Measurements from ENCODE around the gene CAMTA1. TPM values are rescaled to one million over a fixed set of nuclear protein-coding genes. Genes with fewer than 3 reads are reported as not detected.

CAMTA1 gene
- total RNA-seq, 1 experiment from 2014 or later, result 82.2 TPM

- in situ Hi-C loops (cut with HindIII; ENCODE audit: low pct_unique_long_range_greater_than_20kb, low sequenced_read_pairs) (no loop called here), intact Hi-C loops (cut with micrococcal nuclease; ENCODE audit: unreplicated experiment) (no loop called here)
- no peaks in the 10 kb centered on the region for H3K4me1 ChIP-seq (ENCODE audit: control insufficient read depth, insufficient read depth, low read length)
- no peaks in the 10 kb centered on the region for H3K9me3 ChIP-seq (ENCODE audit: control insufficient read depth, insufficient read depth, low read depth, low read length)
- H3K36me3 ChIP-seq (ENCODE audit: control insufficient read depth, insufficient read depth, low read length), result no peaks in the 10 kb centered on the region
- no TSS peak for BruUV-seq (replicated peaks)
- H3K27me3 ChIP-seq (ENCODE audit: control insufficient read depth, insufficient read depth, low read length), result no peaks in the 10 kb centered on the region
- ChIA-PET CTCF (no interaction called here), POLR2A (no interaction called here)
- H3K27ac ChIP-seq (ENCODE audit: low read length), result no peak overlapping the region
- TF ChIP-seq SIN3A (IDR thresholded peaks at IDR 0.05; ENCODE audit: borderline replicate concordance, insufficient read depth, low read depth, low read length), result no peak
- TF ChIP-seq, protein P1, sequence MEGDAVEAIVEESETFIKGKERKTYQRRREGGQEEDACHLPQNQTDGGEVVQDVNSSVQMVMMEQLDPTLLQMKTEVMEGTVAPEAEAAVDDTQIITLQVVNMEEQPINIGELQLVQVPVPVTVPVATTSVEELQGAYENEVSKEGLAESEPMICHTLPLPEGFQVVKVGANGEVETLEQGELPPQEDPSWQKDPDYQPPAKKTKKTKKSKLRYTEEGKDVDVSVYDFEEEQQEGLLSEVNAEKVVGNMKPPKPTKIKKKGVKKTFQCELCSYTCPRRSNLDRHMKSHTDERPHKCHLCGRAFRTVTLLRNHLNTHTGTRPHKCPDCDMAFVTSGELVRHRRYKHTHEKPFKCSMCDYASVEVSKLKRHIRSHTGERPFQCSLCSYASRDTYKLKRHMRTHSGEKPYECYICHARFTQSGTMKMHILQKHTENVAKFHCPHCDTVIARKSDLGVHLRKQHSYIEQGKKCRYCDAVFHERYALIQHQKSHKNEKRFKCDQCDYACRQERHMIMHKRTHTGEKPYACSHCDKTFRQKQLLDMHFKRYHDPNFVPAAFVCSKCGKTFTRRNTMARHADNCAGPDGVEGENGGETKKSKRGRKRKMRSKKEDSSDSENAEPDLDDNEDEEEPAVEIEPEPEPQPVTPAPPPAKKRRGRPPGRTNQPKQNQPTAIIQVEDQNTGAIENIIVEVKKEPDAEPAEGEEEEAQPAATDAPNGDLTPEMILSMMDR (IDR thresholded peaks at IDR 0.05), result no peak
- TF ChIP-seq REST (IDR thresholded peaks at IDR 0.05; ENCODE audit: insufficient read depth in 1 of 2, low read depth in 2 of 2, low read length in 1 of 2), result no peak
- no peak for DNase-seq (ENCODE audit: low read depth, low spot score)
- H3K4me3 ChIP-seq (ENCODE audit: low read depth in 2 of 2, low read length in 2 of 2), result no peak overlapping the region
- ATAC-seq, result no peak
Observed at GRCh38 chr1:6776895-6777294, 8.4 kb upstream of the CAMTA1 start.

DNA sequence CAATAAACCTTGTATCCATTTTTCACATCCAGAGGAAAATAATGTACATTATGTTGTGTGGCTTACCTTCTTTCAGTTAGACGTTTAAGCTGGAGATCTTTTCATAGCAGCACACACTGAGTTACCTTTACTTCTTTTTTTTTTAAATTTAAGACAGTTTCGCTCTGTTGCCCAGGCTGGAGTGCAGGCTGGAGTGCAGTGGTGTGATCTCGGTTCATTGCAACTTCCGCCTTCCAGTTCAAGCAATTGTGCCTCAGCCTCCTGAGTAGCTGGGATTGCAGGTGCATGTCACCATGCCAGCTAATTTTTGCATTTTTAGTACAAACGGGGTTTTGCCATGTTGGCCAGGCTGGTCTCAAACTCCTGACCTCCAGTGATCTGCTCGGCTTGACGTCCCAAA lies 7.4 kb upstream of the CAMTA1 start:
- BruUV-seq (replicated peaks), result no TSS peak
- H3K4me1 ChIP-seq (ENCODE audit: control insufficient read depth, insufficient read depth, low read length), result no peaks in the 10 kb centered on the region
- in situ Hi-C loops (cut with HindIII; ENCODE audit: low pct_unique_long_range_greater_than_20kb, low sequenced_read_pairs) (no loop called here), intact Hi-C loops (cut with micrococcal nuclease; ENCODE audit: unreplicated experiment) (no loop called here)
- H3K4me3 ChIP-seq (ENCODE audit: low read depth in 2 of 2, low read length in 2 of 2), result no peak overlapping the region
- H3K27me3 ChIP-seq (ENCODE audit: control insufficient read depth, insufficient read depth, low read length), result no peaks in the 10 kb centered on the region
- CTCF ChIA-PET, result no interaction called here
- ATAC-seq (no peak), DNase-seq (ENCODE audit: low read depth, low spot score) (no peak)
- no peak for TF ChIP-seq SIN3A (IDR thresholded peaks at IDR 0.05; ENCODE audit: borderline replicate concordance, insufficient read depth, low read depth, low read length)
- no peaks in the 10 kb centered on the region for H3K36me3 ChIP-seq (ENCODE audit: control insufficient read depth, insufficient read depth, low read length)
- no peak overlapping the region for H3K27ac ChIP-seq (ENCODE audit: low read length)
- POLR2A ChIA-PET, result no interaction called here
- no peaks in the 10 kb centered on the region for H3K9me3 ChIP-seq (ENCODE audit: control insufficient read depth, insufficient read depth, low read depth, low read length)

- in situ Hi-C loops (cut with HindIII; ENCODE audit: low pct_unique_long_range_greater_than_20kb, low sequenced_read_pairs) (no loop called here), intact Hi-C loops (cut with micrococcal nuclease; ENCODE audit: unreplicated experiment) (no loop called here)
- Histone ChIP-seq H3K9me3 (ENCODE audit: control insufficient read depth, insufficient read depth, low read depth, low read length) (no peaks in the 10 kb centered on the region), H3K27ac (ENCODE audit: low read length) (no peak overlapping the region), H3K4me1 (ENCODE audit: control insufficient read depth, insufficient read depth, low read length) (peaks cover 6% of the 10 kb centered on the region; the same call in 1 of the 2 replicates), H3K36me3 (ENCODE audit: control insufficient read depth, insufficient read depth, low read length) (no peaks in the 10 kb centered on the region), H3K27me3 (ENCODE audit: control insufficient read depth, insufficient read depth, low read length) (no peaks in the 10 kb centered on the region), H3K4me3 (ENCODE audit: low read depth in 2 of 2, low read length in 2 of 2) (no peak overlapping the region)
- POLR2A ChIA-PET, result no interaction called here
- CTCF ChIA-PET, result interaction anchor here (0.5 kb wide), 2 partner anchors 33 to 863 kb away, joined by 3 to 9 read pairs; no protein-coding TSS in a partner anchor
- TF ChIP-seq REST (IDR thresholded peaks at IDR 0.05; ENCODE audit: insufficient read depth in 1 of 2, low read depth in 2 of 2, low read length in 1 of 2) (no peak), SIN3A (IDR thresholded peaks at IDR 0.05; ENCODE audit: borderline replicate concordance, insufficient read depth, low read depth, low read length) (no peak), POLR2AphosphoS5 (IDR thresholded peaks at IDR 0.05; ENCODE audit: low read depth, low read length) (no peak), TCF7L2 (IDR thresholded peaks at IDR 0.05; ENCODE audit: low read depth, low read length) (no peak)
- TF ChIP-seq, protein P1 (IDR thresholded peaks at IDR 0.05), result no peak
- no TSS peak for BruUV-seq (replicated peaks)
- ATAC-seq (no peak), DNase-seq (ENCODE audit: low read depth, low spot score) (no peak)
Observed at GRCh38 chr1:6779089-6779805, 6.0 kb upstream of the CAMTA1 start.
